NCI-H1417 treated with DMSO at 0.1 percent for 48 hours (cell line): ENCODE measurements around the gene WDR11.

Experiments
- DNase-seq: peaks from one replicate; lab custom pipeline; 2025; lab: John Stamatoyannopoulos, UW

Gene WDR11

GRCh38 chr10:120944586-120945125, 93.5 kb downstream of the WDR11 start:
- DNase-seq, result no peak

GRCh38 chr10:120945182-120945581, 94.0 kb downstream of the WDR11 start:
- no peak for DNase-seq

GRCh38 chr10:120945801-120946302, 94.7 kb downstream of the WDR11 start:
- no peak for DNase-seq

- DNase-seq, result no peak
These were observed 95.3 kb downstream of the WDR11 start for GRCh38 chr10:120946497-120946896.

GRCh38 chr10:120948889-120949608, 97.9 kb downstream of the WDR11 start:
- DNase-seq, result no peak

GRCh38 chr10:120949609-120950031, 98.5 kb downstream of the WDR11 start:
- DNase-seq, result no peak

GRCh38 chr10:120950051-120950561, 98.9 kb downstream of the WDR11 start:
- no peak for DNase-seq

- no peak for DNase-seq
These were observed 100.1 kb downstream of the WDR11 start for GRCh38 chr10:120951288-120951687.

GRCh38 chr10:120953897-120954296, 102.7 kb downstream of the WDR11 start:
- DNase-seq, result no peak
